Stimulated activated CD8-positive, alpha-beta memory T cell treated with anti-CD3 and anti-CD28 coated beads, Interleukin-4, amount 100 ng/mL, for 24 hours (primary cell): Measurements from ENCODE around the gene RTKN2.
"Not testable (repeated sequence)": the region's sequence is repeated elsewhere in the genome, so short reads cannot be mapped to it uniquely, and the experiment has no call there.

Experiments
- DNase-seq: peaks from one replicate; pipeline ENCODE4 v3.0.0-alpha.2; 2020; ENCODE audit warnings: low read depth

The RTKN2 gene, protein sequence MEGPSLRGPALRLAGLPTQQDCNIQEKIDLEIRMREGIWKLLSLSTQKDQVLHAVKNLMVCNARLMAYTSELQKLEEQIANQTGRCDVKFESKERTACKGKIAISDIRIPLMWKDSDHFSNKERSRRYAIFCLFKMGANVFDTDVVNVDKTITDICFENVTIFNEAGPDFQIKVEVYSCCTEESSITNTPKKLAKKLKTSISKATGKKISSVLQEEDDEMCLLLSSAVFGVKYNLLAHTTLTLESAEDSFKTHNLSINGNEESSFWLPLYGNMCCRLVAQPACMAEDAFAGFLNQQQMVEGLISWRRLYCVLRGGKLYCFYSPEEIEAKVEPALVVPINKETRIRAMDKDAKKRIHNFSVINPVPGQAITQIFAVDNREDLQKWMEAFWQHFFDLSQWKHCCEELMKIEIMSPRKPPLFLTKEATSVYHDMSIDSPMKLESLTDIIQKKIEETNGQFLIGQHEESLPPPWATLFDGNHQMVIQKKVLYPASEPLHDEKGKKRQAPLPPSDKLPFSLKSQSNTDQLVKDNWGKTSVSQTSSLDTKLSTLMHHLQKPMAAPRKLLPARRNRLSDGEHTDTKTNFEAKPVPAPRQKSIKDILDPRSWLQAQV

GRCh38 chr10:62268399-62269114 is at the start of gene RTKN2:
TSS of gene RTKN2 (minus strand) at chr10:62268844. CDS start at chr10:62268610, 234 bp downstream.
- peak; percentile 32 for DNase-seq

DNA sequence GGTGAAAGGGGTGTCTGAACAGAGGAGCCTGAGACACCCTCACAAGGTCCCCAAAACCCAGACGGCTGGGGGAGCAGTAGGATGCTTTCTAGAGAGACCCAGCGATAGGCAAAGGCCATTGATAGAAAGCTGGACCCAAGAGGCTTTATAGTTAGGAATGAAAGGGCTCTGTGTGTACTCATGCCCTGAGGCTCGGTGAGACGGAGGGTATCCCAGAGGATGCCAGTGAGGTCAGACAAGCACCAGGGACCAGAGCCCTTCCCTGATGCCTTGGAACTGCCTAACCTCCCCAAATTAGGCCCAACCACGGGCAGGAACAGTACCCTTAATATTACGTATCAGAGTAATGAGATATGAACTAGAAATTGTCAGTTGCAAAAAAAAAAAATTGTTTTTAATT is 48.6 kb upstream of the RTKN2 start:
- DNase-seq: no peak

- no peak for DNase-seq
Measured at GRCh38 chr10:62309254-62309653, 40.6 kb upstream of the RTKN2 start.

DNA sequence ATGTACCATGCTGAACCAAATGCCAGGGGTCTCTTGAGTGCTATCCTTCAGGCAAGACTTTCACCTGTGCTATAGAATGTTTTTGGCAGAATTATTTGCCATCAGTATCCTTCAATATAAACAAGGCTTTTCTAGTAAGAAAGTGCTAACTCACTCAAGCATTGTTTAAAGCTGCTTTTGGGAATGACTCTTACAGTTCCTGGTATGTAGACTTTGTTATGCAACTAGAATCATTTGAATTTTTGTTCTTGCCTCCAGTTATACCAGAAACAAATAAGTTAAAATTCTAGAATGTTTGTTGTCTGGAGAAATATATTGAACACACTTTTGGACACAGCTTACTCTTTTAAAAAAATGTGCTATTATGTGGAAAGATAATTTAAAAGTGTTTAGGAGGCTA is 39.5 kb upstream of the RTKN2 start:
- no peak for DNase-seq

DNA sequence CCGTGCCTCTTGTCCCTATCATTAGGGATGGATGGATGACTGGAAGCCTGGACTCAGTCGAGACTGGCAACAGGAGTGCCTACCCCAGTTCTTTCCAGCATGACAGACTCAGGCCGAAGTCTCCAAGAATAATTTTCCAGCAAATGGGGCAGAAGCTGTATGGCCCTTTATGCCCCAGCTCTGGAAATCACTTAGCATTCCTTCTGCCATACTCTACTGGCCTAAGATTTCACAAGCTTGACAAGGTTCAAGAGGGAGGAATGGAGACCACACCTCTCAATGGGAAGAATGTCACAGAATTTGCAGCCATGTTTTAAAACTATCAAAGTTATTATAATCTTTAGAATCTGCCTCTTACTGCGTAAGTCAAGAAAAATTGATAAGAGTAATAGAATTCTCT is 39.0 kb upstream of the RTKN2 start:
- DNase-seq: no peak

- no peak for DNase-seq
Measured at GRCh38 chr10:62306663-62307062, 38.0 kb upstream of the RTKN2 start.

DNA sequence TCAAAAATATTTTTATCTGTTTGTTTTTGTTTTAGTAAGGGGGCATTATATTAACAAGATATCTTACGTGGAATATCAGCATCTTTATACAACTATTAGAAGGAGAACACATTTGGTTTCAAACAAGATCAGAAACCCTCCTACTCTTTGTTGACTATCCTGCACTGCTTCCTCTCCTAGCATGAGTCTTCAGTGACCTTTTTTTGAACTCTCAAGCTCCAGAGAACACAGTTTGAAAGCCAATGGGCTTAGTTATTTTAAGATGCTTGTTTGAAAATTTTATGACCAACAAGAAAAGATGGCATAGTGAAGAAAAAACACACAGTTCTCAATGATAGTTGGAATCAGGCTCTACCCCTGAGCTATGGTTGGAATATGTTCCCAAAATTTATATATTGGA is 37.2 kb upstream of the RTKN2 start:
- DNase-seq: no peak

DNA sequence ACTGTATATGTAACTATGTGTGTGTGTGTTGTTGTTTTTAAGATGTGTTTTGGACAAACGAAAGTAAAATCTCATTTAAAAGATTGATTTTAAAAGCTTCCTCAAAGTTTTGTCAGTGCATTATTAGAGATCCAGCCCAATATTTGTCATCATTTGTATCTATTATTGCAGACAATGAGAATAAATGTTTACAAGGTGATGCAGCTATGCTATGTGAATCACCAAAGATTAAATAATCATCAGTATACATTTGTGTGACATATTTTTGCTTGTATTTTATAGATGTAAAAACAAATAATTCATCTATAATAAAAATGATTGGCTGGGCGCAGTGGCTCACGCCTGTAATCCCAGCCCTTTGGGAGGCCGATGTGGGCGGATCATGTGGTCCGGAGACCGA is 35.3 kb upstream of the RTKN2 start:
- no peak for DNase-seq

DNA sequence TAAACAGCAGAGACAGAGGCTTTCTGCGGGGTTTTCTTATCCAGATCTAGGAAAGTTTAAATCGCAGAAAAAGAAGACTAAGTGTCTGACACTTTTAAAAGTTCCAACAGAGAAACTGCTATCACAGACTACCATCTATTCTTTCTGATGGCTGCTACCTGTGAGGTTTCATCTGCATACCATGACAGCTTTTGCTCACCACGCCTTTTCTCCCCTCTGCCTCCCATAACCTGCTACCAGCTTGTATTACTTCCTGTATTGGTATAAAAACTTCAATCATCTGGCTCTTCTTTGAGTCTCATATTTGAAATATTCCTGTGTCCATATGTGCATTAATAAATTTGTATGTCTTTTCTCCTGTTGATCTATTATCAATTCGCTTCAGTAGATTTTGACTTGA is 34.1 kb upstream of the RTKN2 start:
- DNase-seq: no peak

DNA sequence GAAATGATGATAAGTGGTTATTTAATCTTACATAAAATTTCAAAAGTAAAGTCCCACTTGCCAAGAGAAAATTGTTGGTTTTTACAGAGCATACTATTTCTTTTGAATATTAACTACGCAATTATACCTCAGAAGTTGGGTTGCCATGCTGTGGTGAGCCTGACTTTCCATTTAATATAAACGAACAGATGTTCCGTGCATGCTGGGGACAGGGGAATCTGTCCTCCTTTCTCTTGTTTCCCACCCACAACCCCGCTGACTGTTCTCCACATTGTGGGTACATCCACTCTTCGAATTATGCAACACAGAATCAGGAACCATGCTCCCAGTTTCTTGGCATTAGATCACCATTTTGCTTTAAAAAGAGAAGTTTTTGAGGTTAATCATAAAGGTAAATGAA is 29.2 kb upstream of the RTKN2 start:
- DNase-seq: no peak

DNA sequence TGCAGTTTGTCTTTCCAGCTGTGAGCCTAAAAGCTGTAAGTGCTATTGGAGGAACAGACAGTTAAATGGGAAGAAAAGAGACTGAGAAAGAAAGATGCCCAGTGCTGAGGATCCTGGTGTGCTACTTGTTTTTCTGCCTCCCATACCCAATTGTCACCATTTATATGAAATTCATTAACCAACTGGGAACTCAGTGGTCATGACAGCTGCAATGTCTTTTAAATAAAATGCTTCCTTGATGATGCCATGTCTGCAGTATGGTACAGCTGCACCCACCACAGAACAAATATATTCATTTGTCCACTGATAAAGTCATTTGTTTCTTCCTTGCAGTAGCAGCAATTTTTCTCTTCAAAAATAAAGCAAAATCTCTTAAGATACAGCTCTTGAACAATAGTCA is 15.6 kb upstream of the RTKN2 start:
- DNase-seq: no peak

DNA sequence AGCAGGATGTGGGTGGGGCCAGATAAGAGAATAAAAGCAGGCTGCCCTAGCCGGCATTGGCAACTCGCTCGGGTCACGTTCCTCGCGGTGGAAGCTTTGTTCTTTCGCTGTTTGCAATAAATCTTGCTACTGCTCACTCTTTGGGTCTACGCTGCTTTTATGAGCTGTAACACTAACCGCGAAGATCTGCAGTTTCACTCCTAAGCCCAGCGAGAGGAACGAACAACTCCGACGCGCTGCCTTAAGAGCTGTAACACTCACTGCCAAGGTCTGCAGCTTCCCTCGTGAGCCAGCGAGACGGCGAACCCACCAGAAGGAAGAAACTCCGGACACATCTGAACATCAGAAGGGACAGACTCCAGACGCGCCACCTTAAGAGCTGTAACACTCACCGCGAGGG is 12.7 kb upstream of the RTKN2 start:
- not testable (repeated sequence) for DNase-seq

GRCh38 chr10:62280392-62280791 is 11.7 kb upstream of the RTKN2 start:
- DNase-seq: not testable (repeated sequence)

- DNase-seq: no peak
Measured at GRCh38 chr10:62278441-62278910, 9.8 kb upstream of the RTKN2 start.

- DNase-seq: no peak
Measured at GRCh38 chr10:62277971-62278370, 9.3 kb upstream of the RTKN2 start.

GRCh38 chr10:62270020-62270419 is 1.4 kb upstream of the RTKN2 start:
- DNase-seq: no peak

DNA sequence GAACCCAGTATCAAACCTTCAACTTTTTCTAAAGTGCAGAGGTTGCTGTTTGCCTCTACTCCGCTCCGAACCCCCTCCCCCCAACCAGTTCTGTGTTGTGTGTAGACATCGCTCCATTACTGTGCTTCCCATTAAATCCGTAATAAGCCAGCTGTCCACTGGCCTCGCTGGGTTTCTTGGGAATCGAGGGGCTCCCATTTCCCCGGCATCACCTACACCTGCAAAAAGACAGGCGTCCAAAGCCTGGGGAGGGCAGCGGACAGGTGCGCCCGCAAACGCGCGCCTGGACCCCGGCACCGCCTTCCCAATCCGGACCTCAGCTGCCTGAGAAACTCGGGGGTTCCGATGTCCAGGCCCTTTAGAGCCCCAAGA is 631 bp downstream of the RTKN2 start:
- DNase-seq: no peak

DNA sequence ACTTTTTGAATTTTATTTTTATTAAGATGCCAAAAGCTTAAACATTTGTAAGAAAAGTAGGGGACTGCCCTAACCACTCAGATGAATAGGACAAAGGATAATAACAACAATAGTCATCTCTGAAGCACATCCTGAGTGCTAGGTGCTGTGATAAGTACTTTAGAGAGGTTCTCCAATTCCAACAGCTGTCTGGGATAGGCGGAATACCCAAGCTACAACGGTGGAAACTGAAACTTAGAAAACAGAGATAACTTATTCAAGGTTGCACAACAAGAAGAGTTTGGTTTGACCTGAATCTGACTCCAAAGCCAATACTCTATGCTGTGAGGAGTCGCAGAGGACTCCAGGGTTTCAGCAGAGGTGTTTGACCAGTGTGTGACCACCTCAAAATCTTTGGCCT is 2.0 kb downstream of the RTKN2 start:
- DNase-seq: no peak

GRCh38 chr10:62266147-62266546 is 2.5 kb downstream of the RTKN2 start:
- DNase-seq: no peak

GRCh38 chr10:62264702-62265436 is 3.8 kb downstream of the RTKN2 start:
- DNase-seq: no peak

GRCh38 chr10:62264126-62264525 is 4.5 kb downstream of the RTKN2 start:
- DNase-seq: no peak

GRCh38 chr10:62261666-62262065 is 7.0 kb downstream of the RTKN2 start:
- DNase-seq: no peak
